Smooth muscle cell (in vitro differentiated cells): ENCODE results near the gene BLVRB. TPM values are rescaled to one million over a fixed set of nuclear protein-coding genes. Genes with fewer than 3 reads are reported as not detected.
A peak's percentile ranks its signal among the peaks of the same experiment; 100 is the strongest.

Experiments
- DNase-seq: peaks from one replicate; lab custom pipeline; 2025; ENCODE audit not compliant: unreplicated experiment; lab: John Stamatoyannopoulos, UW
- H2AFZ ChIP-seq: fragments of 200-600 bp; sonication (generic); 2 replicates; pipeline ENCODE4 v1.6.0; 2016; ENCODE audit warnings: antibody characterized with exemption, low read depth, mild to moderate bottlenecking
- H3F3A ChIP-seq: fragments of 200-600 bp; sonication (generic); 2 replicates; pipeline ENCODE4 v1.6.0; 2017; ENCODE audit warnings: antibody characterized with exemption, low read depth
- H3K27ac ChIP-seq: fragments of 200-600 bp; sonication (generic); 2 replicates; pipeline ENCODE4 v1.5.1; 2016; ENCODE audit warnings: low read depth, mild to moderate bottlenecking
- H3K27me3 ChIP-seq: fragments of 200-600 bp; sonication (generic); 2 replicates; pipeline ENCODE4 v1.6.1; 2016; ENCODE audit warnings: low read depth, mild to moderate bottlenecking
- H3K36me3 ChIP-seq: fragments of 200-600 bp; sonication (generic); 2 replicates; pipeline ENCODE4 v1.5.1; 2016; ENCODE audit warnings: low read depth
- H3K4me1 ChIP-seq: fragments of 200-600 bp; sonication (generic); 2 replicates; pipeline ENCODE4 v1.5.1; 2016; ENCODE audit warnings: low read depth
- H3K4me2 ChIP-seq: fragments of 200-600 bp; sonication (generic); 2 replicates; pipeline ENCODE4 v1.6.0; 2016; ENCODE audit warnings: mild to moderate bottlenecking
- H3K4me3 ChIP-seq: fragments of 200-600 bp; sonication (generic); 2 replicates; pipeline ENCODE4 v1.5.1; 2016; ENCODE audit warnings: mild to moderate bottlenecking
- H3K79me2 ChIP-seq: fragments of 200-600 bp; sonication (generic); 2 replicates; pipeline ENCODE4 v1.6.0; 2016; ENCODE audit warnings: low read depth, mild to moderate bottlenecking
- H3K9ac ChIP-seq: fragments of 200-600 bp; sonication (generic); 2 replicates; pipeline ENCODE4 v1.6.0; 2016; ENCODE audit warnings: low read depth
- H3K9me3 ChIP-seq: fragments of 200-600 bp; sonication (generic); replicated peaks from 2 replicates; pipeline ENCODE4 v1.5.1; 2016; ENCODE audit warnings: low read depth
- H4K20me1 ChIP-seq: fragments of 200-600 bp; sonication (generic); 2 replicates; pipeline ENCODE4 v1.6.0; 2016; ENCODE audit warnings: low read depth
- whole genome bisulfite sequencing: methylation state at CpG from one replicate; pipeline ENCODE4 v1.1.7; 2016; ENCODE audit warnings: low lambda C conversion rate; 5-methylcytosine and 5-hydroxymethylcytosine counted together
- polyA plus RNA-seq: library from polyadenylated mRNA; unstranded; fragments of >200 nt; fragmentation: Nextera tagmentation; extraction: Ambion mirVana; gene quantifications from 2 replicates; pipeline ENCODE4 v1.2.1, GENCODE V29; 2016
- total RNA-seq: library from RNA; depleted of rRNA; stranded (reverse); fragments of >200 nt; gene quantifications from 2 replicates; pipeline ENCODE4 v1.2.3, GENCODE V29; 2014
- TF ChIP-seq, protein P1 (sequence below): fragments of 200-600 bp; sonication (generic); IDR thresholded peaks from 2 replicates; pipeline ENCODE4 v1.5.1; 2017; ENCODE audit warnings: borderline replicate concordance, mild to moderate bottlenecking, antibody characterized with exemption; ENCODE audit not compliant: insufficient read depth, poor library complexity, severe bottlenecking

The BLVRB gene
- total and polyA plus RNA-seq, 2 experiments from 2014 or later = 50.3 to 86.4 TPM

GRCh38 chr19:40446263-40446784, 19.2 kb downstream of the BLVRB start:
- Histone ChIP-seq H3K79me2 (peaks cover 23% of the 10 kb centered on the region), H3K9me3 (no peaks in the 10 kb centered on the region), H3K4me3 (no peak overlapping the region), H3F3A (peaks cover 21% of the 10 kb centered on the region), H3K4me1 (peaks cover 24% of the 10 kb centered on the region), H3K36me3 (no peaks in the 10 kb centered on the region), H3K9ac (no peak overlapping the region), H2AFZ (no peak overlapping the region), H3K4me2 (no peak overlapping the region), H4K20me1 (peaks cover 16% of the 10 kb centered on the region), H3K27ac (peak overlapping the region; percentile 86), H3K27me3 (no peaks in the 10 kb centered on the region)
- DNase-seq = no peak
- TF ChIP-seq, protein P1, sequence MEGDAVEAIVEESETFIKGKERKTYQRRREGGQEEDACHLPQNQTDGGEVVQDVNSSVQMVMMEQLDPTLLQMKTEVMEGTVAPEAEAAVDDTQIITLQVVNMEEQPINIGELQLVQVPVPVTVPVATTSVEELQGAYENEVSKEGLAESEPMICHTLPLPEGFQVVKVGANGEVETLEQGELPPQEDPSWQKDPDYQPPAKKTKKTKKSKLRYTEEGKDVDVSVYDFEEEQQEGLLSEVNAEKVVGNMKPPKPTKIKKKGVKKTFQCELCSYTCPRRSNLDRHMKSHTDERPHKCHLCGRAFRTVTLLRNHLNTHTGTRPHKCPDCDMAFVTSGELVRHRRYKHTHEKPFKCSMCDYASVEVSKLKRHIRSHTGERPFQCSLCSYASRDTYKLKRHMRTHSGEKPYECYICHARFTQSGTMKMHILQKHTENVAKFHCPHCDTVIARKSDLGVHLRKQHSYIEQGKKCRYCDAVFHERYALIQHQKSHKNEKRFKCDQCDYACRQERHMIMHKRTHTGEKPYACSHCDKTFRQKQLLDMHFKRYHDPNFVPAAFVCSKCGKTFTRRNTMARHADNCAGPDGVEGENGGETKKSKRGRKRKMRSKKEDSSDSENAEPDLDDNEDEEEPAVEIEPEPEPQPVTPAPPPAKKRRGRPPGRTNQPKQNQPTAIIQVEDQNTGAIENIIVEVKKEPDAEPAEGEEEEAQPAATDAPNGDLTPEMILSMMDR = no peak
- 92% methylated on average over 8 of the region's 8 CpGs for WGBS

- Histone ChIP-seq H3F3A (peaks cover 26% of the 10 kb centered on the region), H3K9me3 (no peaks in the 10 kb centered on the region), H2AFZ (no peak overlapping the region), H3K27me3 (no peaks in the 10 kb centered on the region), H3K4me2 (peak overlapping the region; percentile 87), H3K9ac (no peak overlapping the region), H3K79me2 (peaks cover 28% of the 10 kb centered on the region), H4K20me1 (peaks cover 21% of the 10 kb centered on the region), H3K36me3 (no peaks in the 10 kb centered on the region), H3K4me3 (no peak overlapping the region), H3K4me1 (peaks cover 24% of the 10 kb centered on the region), H3K27ac (peak overlapping the region; percentile 86)
- WGBS = 50% methylated on average over 9 of the region's 9 CpGs
- DNase-seq = no peak
- TF ChIP-seq, protein P1 = no peak
Observed at GRCh38 chr19:40445780-40446262, 19.7 kb downstream of the BLVRB start.

GRCh38 chr19:40444825-40445312, 20.7 kb downstream of the BLVRB start:
- no peak for DNase-seq

More at GRCh38 chr19:40444825-40445312, 20.7 kb downstream of the BLVRB start:
- Histone ChIP-seq H3K4me2 (peak overlapping the region; percentile 87), H3K4me3 (peak overlapping the region; percentile 92), H3K4me1 (peaks cover 24% of the 10 kb centered on the region), H4K20me1 (peaks cover 30% of the 10 kb centered on the region), H3K27ac (peak overlapping the region; percentile 86), H2AFZ (peak overlapping the region; percentile 94), H3K9me3 (no peaks in the 10 kb centered on the region), H3K27me3 (no peaks in the 10 kb centered on the region), H3F3A (peaks cover 36% of the 10 kb centered on the region), H3K79me2 (peaks cover 38% of the 10 kb centered on the region), H3K36me3 (no peaks in the 10 kb centered on the region), H3K9ac (peak overlapping the region; percentile 89)
- 30% methylated on average over 17 of the region's 18 CpGs for WGBS
- TF ChIP-seq, protein P1 = no peak
